ENCODE data around the gene PKLR. TPM values are rescaled to one million over a fixed set of nuclear protein-coding genes. Genes with fewer than 3 reads are reported as not detected.

PKLR gene
- total and polyA plus RNA-seq, 2 of the 8 experiments (the other 6 are each of a cell fraction or from before 2014, with no cell fraction given), result 2.3 to 7.5 TPM

DNA sequence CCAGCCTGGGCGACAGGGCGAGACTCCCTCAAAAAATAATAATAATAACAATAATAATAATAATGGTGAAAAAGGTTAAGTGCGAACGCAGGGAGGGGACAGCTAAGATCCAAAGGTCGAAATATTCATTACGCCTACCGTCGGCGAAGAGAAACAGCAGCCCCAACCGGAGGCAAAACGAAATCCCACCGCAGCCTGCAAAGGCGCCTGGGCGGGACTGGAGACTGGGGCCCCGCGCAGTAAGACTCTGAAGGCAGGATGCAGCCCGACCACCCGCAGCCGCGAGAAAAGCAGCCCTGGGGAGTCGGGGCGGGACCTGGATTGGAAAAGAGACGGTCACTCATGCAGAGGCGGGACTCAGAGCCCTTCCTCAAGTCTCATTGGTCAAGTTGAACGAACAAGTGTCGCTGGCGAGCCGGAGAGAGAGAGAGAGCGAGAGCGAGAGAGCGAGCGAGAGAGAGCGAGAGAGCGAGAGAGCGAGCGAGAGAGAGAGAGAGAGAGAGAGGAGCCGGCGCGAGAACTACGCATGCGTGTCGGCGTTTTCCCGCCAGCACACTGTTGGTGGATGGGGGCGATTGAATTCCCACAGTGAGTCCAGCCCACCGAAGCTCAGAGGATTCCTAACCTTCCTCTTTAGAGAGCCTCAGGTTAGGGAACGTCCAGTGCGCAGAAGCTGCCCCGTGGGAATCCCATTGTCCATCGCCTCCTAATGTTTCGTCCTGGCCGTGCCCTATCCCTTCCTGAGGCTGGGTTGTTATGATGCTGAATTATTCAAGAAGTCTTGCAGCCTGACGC is 56.7 kb downstream of the PKLR start:
- H3K4me3 ChIP-seq (ENCODE audit: extremely low read depth in 1 of 4, insufficient read depth in 2 of 4, low read depth in 3 of 4, low read length in 4 of 4), result peak overlapping the region; percentile 50 to 58 (median 56)
- H3K23ac ChIP-seq (ENCODE audit: insufficient read length), result no peak overlapping the region
- H3K4ac ChIP-seq (replicated peaks; ENCODE audit: insufficient read length, low read depth, low read length), result no peak overlapping the region
- H4K8ac ChIP-seq (ENCODE audit: extremely low read depth, insufficient read depth, low read length), result peak overlapping the region; percentile 79; the same call in 1 of the 2 replicates
- H3K18ac ChIP-seq (ENCODE audit: extremely low read depth, low read length), result peak overlapping the region; percentile 100
- peaks cover 0 to 2% of the 10 kb centered on the region in 2 experiments for H4K20me1 ChIP-seq (replicated peaks in 1 of 2; ENCODE audit: control insufficient read depth in 1 of 2, insufficient read depth in 2 of 2, low read length in 2 of 2)
- H3K9me3 ChIP-seq (ENCODE audit: insufficient read depth in 2 of 2, low read depth in 1 of 2, low read length in 1 of 2), result no peaks in the 10 kb centered on the region
- FAIRE-seq (no peak), DNase-seq (ENCODE audit: low read depth in 1 of 2, low spot score in 2 of 2) (peak; percentile 96 to 97)
- H3K27ac ChIP-seq (ENCODE audit: low read depth, low read length), result peak overlapping the region; percentile 79
- ChIA-PET POLR2A (ENCODE audit: partially characterized antibody) (interaction anchor here (0.8 to 4.1 kb wide), 18 partner anchors 12 to 585 kb away, joined by 3 to 20 read pairs (median 4); partner anchors contain the start of genes CLK2, KRTCAP2, MTX1 and SCAMP3), CTCF (ENCODE audit: partially characterized antibody) (interaction anchor here (0.9 to 15.2 kb wide), 6 partner anchors 26 to 78 kb away, joined by 3 to 227 read pairs (median 4); partner anchors contain the start of genes MTX1, RUSC1 and THBS3)
- peak overlapping the region; percentile 88 for H4K91ac ChIP-seq (replicated peaks; ENCODE audit: insufficient read length, low read length)
- H2BK15ac ChIP-seq (ENCODE audit: low read length), result 0 out of 2 replicates have a peak overlapping the region, but pooled peaks have one; percentile 9
- H2BK120ac ChIP-seq (replicated peaks; ENCODE audit: low read depth, low read length), result no peak overlapping the region
- H3K56ac ChIP-seq (replicated peaks; ENCODE audit: insufficient read length, low read depth, low read length), result no peak overlapping the region
- peak overlapping the region; percentile 73 to 80 (median 76) for H3K9ac ChIP-seq (replicated peaks in 1 of 4; ENCODE audit: extremely low read depth in 1 of 4, low read depth in 3 of 4, low read length in 3 of 4)
- H3K4me1 ChIP-seq (replicated peaks in 1 of 4; ENCODE audit: control insufficient read depth in 3 of 4, insufficient read depth in 4 of 4, low read length in 3 of 4), result peaks cover 0 to 4% (median 1%) of the 10 kb centered on the region in 4 experiments; a peak in 2 of 7 replicates
- H4K5ac ChIP-seq (ENCODE audit: insufficient read length, low read depth, low read length), result peak overlapping the region; percentile 38
- no peaks in the 10 kb centered on the region for H3K79me1 ChIP-seq (ENCODE audit: low read depth, low read length)
- peaks cover 0 to 14% (median 4%) of the 10 kb centered on the region in 4 experiments; a peak in 2 of 7 replicates for H3K27me3 ChIP-seq (replicated peaks in 1 of 4; ENCODE audit: control insufficient read depth in 3 of 4, extremely low read depth in 1 of 4, insufficient read depth in 3 of 4, low read length in 3 of 4)
- H3K23me2 ChIP-seq (ENCODE audit: low read depth, low read length), result peaks cover 5% of the 10 kb centered on the region; the same call in 1 of the 2 replicates
- peaks cover 0 to 9% (median 2%) of the 10 kb centered on the region in 4 experiments; a peak in 2 of 8 replicates for H3K36me3 ChIP-seq (ENCODE audit: control insufficient read depth in 2 of 4, insufficient read depth in 4 of 4, low read length in 3 of 4)
- no peak overlapping the region for H2AFZ ChIP-seq (ENCODE audit: low read length)
- WGBS, 2 experiments (ENCODE audit: extremely low coverage in 1 of 2, insufficient coverage in 1 of 2, insufficient read length in 1 of 2, insufficient replicate concordance in 2 of 2, low coverage in 1 of 2, low lambda C conversion rate in 2 of 2, missing lambda C conversion rate in 1 of 2), result 1% methylated on average over 43 of the region's 53 CpGs; no CpG with 5 or more reads in 1 of the 2 experiments
- no peak overlapping the region; the same call in 1 of the 2 replicates for H2BK12ac ChIP-seq (ENCODE audit: low read depth, low read length)
- no peak overlapping the region for H2AK5ac ChIP-seq (ENCODE audit: low read depth, low read length)
- peak overlapping the region; percentile 61; the same call in 1 of the 2 replicates for H2BK20ac ChIP-seq (ENCODE audit: low read length)
- H3K4me2 ChIP-seq (ENCODE audit: insufficient read depth in 1 of 2, low read depth in 2 of 2, low read length in 2 of 2), result peak overlapping the region; percentile 59 to 73
- no peaks in the 10 kb centered on the region for H3K79me2 ChIP-seq (ENCODE audit: control insufficient read depth in 1 of 2, insufficient read depth in 2 of 2, low read length in 2 of 2)
- peak overlapping the region; percentile 88 for H2BK5ac ChIP-seq (ENCODE audit: low read depth, low read length)
- no peak overlapping the region for H3K14ac ChIP-seq (ENCODE audit: insufficient read length)
- TF ChIP-seq RXRA (IDR thresholded peaks at IDR 0.05; ENCODE audit: insufficient read depth, low read depth, low read length), result 0 out of 2 replicates have a peak, but pooled peaks have one; percentile 31
- TF ChIP-seq SIX5 (IDR thresholded peaks at IDR 0.05; ENCODE audit: low read depth, low read length), result no peak
- peak; percentile 78 for TF ChIP-seq TBP (IDR thresholded peaks at IDR 0.05; ENCODE audit: low read depth, low read length)
- TF ChIP-seq, protein P1, sequence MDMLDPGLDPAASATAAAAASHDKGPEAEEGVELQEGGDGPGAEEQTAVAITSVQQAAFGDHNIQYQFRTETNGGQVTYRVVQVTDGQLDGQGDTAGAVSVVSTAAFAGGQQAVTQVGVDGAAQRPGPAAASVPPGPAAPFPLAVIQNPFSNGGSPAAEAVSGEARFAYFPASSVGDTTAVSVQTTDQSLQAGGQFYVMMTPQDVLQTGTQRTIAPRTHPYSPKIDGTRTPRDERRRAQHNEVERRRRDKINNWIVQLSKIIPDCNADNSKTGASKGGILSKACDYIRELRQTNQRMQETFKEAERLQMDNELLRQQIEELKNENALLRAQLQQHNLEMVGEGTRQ (IDR thresholded peaks at IDR 0.05; ENCODE audit: low read length), result no peak
- TF ChIP-seq POLR2AphosphoS5 (IDR thresholded peaks at IDR 0.05; ENCODE audit: low read depth, low read length), result peak; percentile 94
- no peak for TF ChIP-seq SUZ12 (IDR thresholded peaks at IDR 0.05; ENCODE audit: low read length)
- TF ChIP-seq, protein P2, sequence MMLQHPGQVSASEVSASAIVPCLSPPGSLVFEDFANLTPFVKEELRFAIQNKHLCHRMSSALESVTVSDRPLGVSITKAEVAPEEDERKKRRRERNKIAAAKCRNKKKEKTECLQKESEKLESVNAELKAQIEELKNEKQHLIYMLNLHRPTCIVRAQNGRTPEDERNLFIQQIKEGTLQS (IDR thresholded peaks at IDR 0.05; ENCODE audit: insufficient read depth, low read depth, low read length), result no peak
- peak; percentile 65 for TF ChIP-seq CTBP2 (IDR thresholded peaks at IDR 0.05; ENCODE audit: borderline replicate concordance, insufficient read depth, insufficient read length, low read length)
- TF ChIP-seq CHD1 (IDR thresholded peaks at IDR 0.05; ENCODE audit: low read depth, low read length), result no peak

Data from H1 (cell line).